ENCODE results near the gene LRRC34. TPM values are rescaled to one million over a fixed set of nuclear protein-coding genes. Genes with fewer than 3 reads are reported as not detected.

Gene LRRC34
- total RNA-seq, 1 experiment from 2014 or later = not detected

DNA sequence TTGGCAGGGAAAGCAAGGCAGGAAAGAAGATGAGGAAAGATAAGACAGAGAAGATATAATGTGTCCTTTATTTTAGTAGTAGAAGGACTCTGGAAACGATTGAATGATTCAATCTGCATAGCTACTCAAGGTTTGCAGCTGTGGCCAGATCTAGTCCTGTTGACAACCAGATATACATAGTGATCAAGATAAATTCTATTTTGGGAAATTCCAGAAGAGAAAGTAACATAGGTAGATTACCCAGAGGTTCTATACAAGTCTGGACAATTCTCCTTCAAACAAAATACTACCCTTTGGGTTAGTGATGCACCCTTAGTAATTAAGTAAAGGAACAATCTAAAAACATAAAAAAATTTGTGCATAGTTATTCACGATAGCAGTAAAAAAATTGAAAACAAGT, 57.2 kb downstream of the LRRC34 start:
- Histone ChIP-seq H3K4me1 (peaks cover 4% of the 10 kb centered on the region; the same call in 1 of the 2 replicates), H3K9me3 (no peaks in the 10 kb centered on the region), H3K27me3 (replicated peaks; ENCODE audit: control insufficient read depth, insufficient read depth, low read length) (no peaks in the 10 kb centered on the region), H3K4me3 (ENCODE audit: low read depth, low read length) (no peak overlapping the region), H3K36me3 (ENCODE audit: control insufficient read depth, insufficient read depth, low read length) (no peaks in the 10 kb centered on the region)
- TF ChIP-seq, protein P1, sequence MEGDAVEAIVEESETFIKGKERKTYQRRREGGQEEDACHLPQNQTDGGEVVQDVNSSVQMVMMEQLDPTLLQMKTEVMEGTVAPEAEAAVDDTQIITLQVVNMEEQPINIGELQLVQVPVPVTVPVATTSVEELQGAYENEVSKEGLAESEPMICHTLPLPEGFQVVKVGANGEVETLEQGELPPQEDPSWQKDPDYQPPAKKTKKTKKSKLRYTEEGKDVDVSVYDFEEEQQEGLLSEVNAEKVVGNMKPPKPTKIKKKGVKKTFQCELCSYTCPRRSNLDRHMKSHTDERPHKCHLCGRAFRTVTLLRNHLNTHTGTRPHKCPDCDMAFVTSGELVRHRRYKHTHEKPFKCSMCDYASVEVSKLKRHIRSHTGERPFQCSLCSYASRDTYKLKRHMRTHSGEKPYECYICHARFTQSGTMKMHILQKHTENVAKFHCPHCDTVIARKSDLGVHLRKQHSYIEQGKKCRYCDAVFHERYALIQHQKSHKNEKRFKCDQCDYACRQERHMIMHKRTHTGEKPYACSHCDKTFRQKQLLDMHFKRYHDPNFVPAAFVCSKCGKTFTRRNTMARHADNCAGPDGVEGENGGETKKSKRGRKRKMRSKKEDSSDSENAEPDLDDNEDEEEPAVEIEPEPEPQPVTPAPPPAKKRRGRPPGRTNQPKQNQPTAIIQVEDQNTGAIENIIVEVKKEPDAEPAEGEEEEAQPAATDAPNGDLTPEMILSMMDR (IDR thresholded peaks at IDR 0.05; ENCODE audit: insufficient read depth in 1 of 2, low read depth in 1 of 2, low read length in 1 of 2, severe bottlenecking in 1 of 2, unreplicated experiment in 1 of 2) = no peak
- ChIA-PET CTCF (no interaction called here), POLR2A (no interaction called here)
- BruUV-seq (replicated peaks) = no TSS peak
- no peak overlapping the region for H3K4me3 Mint-ChIP-seq (ENCODE audit: unreplicated experiment)
- H3K27me3 Mint-ChIP-seq (ENCODE audit: insufficient read depth, unreplicated experiment) = no peaks in the 10 kb centered on the region
- no peaks in the 10 kb centered on the region for H3K36me3 Mint-ChIP-seq (ENCODE audit: insufficient read depth, unreplicated experiment)
- no peak overlapping the region for H3K27ac Mint-ChIP-seq (ENCODE audit: unreplicated experiment)
- H3K4me1 Mint-ChIP-seq (ENCODE audit: low read depth, unreplicated experiment) = no peaks in the 10 kb centered on the region
- no peak for DNase-seq
- no peaks in the 10 kb centered on the region for H3K9me3 Mint-ChIP-seq (ENCODE audit: unreplicated experiment)
- intact Hi-C loops (cut with micrococcal nuclease; ENCODE audit: unreplicated experiment) = no loop called here

DNA sequence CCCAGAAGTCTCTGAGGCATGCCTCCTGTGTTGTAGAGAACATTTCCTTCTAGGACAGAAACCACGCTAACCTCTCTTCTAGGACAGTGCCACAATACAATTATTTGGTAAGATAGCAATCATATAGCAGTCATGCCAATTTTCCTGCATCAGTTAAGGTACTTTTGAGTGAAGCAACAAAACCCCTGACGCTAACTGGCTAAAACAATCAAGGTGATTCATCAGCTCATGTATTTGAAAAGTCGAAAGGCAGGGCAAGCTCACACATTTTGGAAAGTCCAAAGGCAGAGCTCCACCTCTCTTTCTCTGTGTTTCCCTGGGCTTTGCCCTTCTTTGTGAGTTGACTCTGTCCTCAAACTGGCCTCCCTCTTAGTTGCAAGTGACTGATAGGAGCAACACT, 58.0 kb downstream of the LRRC34 start:
- intact Hi-C loops (cut with micrococcal nuclease; ENCODE audit: unreplicated experiment) = no loop called here

DNA sequence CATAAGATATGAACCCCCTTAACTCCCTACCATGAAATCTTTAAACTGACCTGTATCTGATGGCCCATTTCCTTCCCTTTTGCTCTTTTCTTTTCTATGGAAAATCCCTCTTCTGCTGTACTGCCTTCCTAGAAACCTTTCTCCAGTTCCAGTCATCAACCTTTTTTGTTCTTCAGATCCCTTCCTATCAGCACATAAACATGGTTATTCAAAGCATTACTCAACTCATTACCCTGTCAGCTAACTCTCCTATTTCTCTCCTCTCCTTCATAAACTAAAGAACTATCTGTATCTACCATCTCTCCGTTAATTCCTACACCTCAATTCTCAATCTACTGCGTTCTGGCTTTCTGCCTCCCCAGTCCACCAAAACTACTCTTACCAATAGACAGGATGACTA, 60.8 kb downstream of the LRRC34 start:
- Mint-ChIP-seq H3K27ac (ENCODE audit: unreplicated experiment) (no peak overlapping the region), H3K4me1 (ENCODE audit: low read depth, unreplicated experiment) (peaks cover 8% of the 10 kb centered on the region), H3K27me3 (ENCODE audit: insufficient read depth, unreplicated experiment) (no peaks in the 10 kb centered on the region), H3K36me3 (ENCODE audit: insufficient read depth, unreplicated experiment) (no peaks in the 10 kb centered on the region), H3K9me3 (ENCODE audit: unreplicated experiment) (no peaks in the 10 kb centered on the region), H3K4me3 (ENCODE audit: unreplicated experiment) (no peak overlapping the region)
- H3K4me3 ChIP-seq (ENCODE audit: low read depth, low read length) = no peak overlapping the region
- intact Hi-C loops (cut with micrococcal nuclease; ENCODE audit: unreplicated experiment) = no loop called here
- CTCF ChIA-PET = no interaction called here
- no TSS peak for BruUV-seq (replicated peaks)
- TF ChIP-seq, protein P1 (IDR thresholded peaks at IDR 0.05; ENCODE audit: insufficient read depth in 1 of 2, low read depth in 1 of 2, low read length in 1 of 2, severe bottlenecking in 1 of 2, unreplicated experiment in 1 of 2) = no peak
- peaks cover 12% of the 10 kb centered on the region; the same call in 1 of the 2 replicates for H3K4me1 ChIP-seq
- no peaks in the 10 kb centered on the region for H3K36me3 ChIP-seq (ENCODE audit: control insufficient read depth, insufficient read depth, low read length)
- no peaks in the 10 kb centered on the region for H3K9me3 ChIP-seq
- POLR2A ChIA-PET = no interaction called here
- no peak for DNase-seq
- H3K27me3 ChIP-seq (replicated peaks; ENCODE audit: control insufficient read depth, insufficient read depth, low read length) = no peaks in the 10 kb centered on the region

More for the DNA sequence above, 58.0 kb downstream of the LRRC34 start:
- Histone ChIP-seq H3K4me3 (ENCODE audit: low read depth, low read length) (no peak overlapping the region), H3K36me3 (ENCODE audit: control insufficient read depth, insufficient read depth, low read length) (no peaks in the 10 kb centered on the region), H3K27me3 (replicated peaks; ENCODE audit: control insufficient read depth, insufficient read depth, low read length) (no peaks in the 10 kb centered on the region), H3K9me3 (no peaks in the 10 kb centered on the region), H3K4me1 (peaks cover 4% of the 10 kb centered on the region; the same call in 1 of the 2 replicates)
- H3K27ac Mint-ChIP-seq (ENCODE audit: unreplicated experiment) = no peak overlapping the region
- H3K27me3 Mint-ChIP-seq (ENCODE audit: insufficient read depth, unreplicated experiment) = no peaks in the 10 kb centered on the region
- TF ChIP-seq, protein P1 (IDR thresholded peaks at IDR 0.05; ENCODE audit: insufficient read depth in 1 of 2, low read depth in 1 of 2, low read length in 1 of 2, severe bottlenecking in 1 of 2, unreplicated experiment in 1 of 2) = no peak
- no peak overlapping the region for H3K4me3 Mint-ChIP-seq (ENCODE audit: unreplicated experiment)
- no peak for DNase-seq
- H3K36me3 Mint-ChIP-seq (ENCODE audit: insufficient read depth, unreplicated experiment) = no peaks in the 10 kb centered on the region
- ChIA-PET CTCF (no interaction called here), POLR2A (no interaction called here)
- no TSS peak for BruUV-seq (replicated peaks)
- no peaks in the 10 kb centered on the region for H3K4me1 Mint-ChIP-seq (ENCODE audit: low read depth, unreplicated experiment)
- no peaks in the 10 kb centered on the region for H3K9me3 Mint-ChIP-seq (ENCODE audit: unreplicated experiment)

Measured in Caco-2 (cell line).